ENCODE results near the gene GREB1. TPM values are rescaled to one million over a fixed set of nuclear protein-coding genes. Genes with fewer than 3 reads are reported as not detected.

The GREB1 gene
- polyA plus RNA-seq, 3 donors, result 10.2 to 16.2 (median 14.3) TPM

- DNase-seq, result no peak
These were observed 25.4 kb downstream of the GREB1 start for GRCh38 chr2:11559066-11559785.

DNA sequence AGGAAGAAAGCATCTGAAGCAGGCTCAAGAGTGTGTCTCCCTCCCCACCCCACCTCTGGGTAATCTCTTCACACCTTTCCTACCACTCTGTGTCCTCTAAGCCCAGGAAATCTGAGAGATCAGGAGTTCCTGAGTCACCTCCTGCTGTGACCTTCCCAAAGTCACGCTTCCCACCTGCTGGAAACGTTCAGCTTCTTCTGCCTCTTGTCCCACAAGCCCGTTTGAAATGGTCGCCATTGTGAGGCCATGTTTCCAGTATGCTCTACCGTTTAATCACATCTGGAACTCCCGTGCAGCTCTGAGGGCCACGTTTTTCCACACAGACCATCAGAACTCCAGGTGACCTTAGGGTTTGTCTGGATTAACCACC, 25.9 kb downstream of the GREB1 start:
- no peak for DNase-seq

GRCh38 chr2:11560806-11561205, 27.0 kb downstream of the GREB1 start:
- no peak for DNase-seq

GRCh38 chr2:11562011-11562410, 28.2 kb downstream of the GREB1 start:
- DNase-seq, result no peak

DNA sequence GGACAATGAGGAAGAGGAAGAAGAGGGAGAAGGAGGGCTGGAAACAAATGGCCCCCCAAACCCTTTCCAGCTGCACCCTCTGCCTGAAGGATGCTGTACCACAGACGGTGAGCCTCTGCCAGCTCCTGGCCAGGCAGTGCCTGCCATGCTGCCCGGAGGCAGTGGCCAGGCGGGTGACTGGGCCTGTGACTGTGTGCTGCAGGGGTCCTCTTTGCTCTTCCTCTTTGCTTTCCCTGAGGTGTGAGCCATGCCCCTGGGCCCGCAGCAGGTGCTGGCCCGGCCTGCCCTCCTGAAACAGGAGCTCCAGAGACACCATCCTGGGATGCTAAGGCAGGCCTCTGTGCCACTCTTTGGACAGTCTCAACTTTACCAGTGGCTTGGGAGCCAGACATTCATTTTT, 28.6 kb downstream of the GREB1 start:
- DNase-seq, result no peak

DNA sequence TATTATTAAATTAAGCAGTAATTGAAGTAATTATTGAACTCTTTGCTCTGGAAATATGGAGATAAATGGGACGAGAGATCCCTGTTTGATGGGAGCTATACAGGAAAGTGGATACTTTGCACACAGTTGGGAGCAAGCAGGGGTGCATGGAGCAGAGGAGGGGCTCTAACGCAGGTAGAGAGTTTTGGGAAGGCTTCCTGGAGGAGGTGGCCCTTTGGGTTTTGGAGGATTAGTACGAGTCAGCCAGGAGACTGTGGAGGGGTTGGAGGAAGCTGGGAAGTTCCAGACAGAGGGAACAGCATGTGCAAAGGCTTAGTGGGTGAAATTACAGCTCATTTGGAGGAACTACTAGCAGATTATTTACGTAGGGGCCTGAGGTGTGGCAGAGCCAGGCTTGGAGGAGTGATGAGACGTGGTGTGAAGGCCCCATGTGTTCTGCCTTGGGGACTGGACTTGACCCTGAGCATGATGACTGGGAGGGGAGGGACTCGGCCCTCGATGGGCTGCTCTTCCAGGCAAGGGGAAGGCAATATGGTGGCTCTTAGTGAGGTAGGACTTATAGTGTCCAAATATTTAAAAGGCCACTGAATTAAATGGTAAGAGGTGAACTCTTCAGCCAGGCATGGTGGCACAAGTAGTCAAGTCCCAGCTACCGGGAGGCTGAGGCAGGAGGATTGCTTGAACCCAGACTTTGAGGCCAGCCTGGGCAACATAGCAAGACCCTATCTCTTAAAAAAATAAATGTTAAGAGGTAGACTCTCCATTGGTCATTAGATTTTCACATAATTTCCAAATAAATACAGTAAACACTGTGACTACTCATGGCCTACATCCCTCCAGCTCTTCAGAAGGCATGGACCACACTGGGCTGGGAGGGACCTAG, 30.2 kb downstream of the GREB1 start:
- DNase-seq, result no peak

- DNase-seq, result no peak
These were observed 31.1 kb downstream of the GREB1 start for GRCh38 chr2:11564816-11565567.

- DNase-seq, result no peak
These were observed 32.5 kb downstream of the GREB1 start for GRCh38 chr2:11566383-11566782.

DNA sequence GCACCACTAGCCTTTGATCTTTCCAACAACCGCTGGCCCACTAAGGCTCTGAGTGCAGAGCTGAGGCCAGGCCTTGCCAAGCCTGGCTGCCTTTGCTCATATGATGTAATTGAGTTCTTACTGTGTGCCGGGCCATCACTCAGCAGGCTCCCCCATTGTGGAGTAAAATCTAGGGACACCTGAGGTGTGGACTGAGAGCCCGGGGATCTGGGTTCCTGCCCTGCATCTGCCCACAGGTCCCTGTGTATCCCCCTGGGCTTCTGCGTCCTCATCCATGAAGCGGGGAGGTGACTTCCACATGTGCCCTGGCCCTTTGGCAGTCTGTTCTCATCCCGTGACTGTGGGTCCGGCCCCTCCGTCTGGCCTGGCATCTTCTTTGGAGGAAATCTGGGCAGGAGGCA, 33.8 kb downstream of the GREB1 start:
- no peak for DNase-seq

- no peak for DNase-seq
These were observed 34.6 kb downstream of the GREB1 start for GRCh38 chr2:11568436-11568835.

DNA sequence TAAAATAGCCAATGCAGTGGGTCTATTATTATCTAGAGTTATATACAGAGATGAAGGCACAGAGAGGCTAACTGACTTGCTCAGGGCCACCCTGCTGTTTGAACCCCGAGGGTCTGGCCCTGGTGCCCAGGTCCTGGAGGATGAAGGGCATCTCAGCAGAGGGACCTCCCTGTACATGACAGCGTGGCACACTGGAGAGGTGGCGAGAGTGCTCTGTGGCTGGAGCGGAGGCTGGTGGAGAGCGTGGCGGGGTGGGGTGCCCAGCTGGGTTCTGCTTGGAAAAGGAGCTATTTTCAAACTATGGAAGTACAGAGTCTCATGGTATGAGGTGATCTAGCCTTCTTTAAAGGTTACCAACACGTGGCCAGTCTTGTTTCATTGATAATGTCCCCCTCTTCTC, 35.8 kb downstream of the GREB1 start:
- DNase-seq, result no peak

DNA sequence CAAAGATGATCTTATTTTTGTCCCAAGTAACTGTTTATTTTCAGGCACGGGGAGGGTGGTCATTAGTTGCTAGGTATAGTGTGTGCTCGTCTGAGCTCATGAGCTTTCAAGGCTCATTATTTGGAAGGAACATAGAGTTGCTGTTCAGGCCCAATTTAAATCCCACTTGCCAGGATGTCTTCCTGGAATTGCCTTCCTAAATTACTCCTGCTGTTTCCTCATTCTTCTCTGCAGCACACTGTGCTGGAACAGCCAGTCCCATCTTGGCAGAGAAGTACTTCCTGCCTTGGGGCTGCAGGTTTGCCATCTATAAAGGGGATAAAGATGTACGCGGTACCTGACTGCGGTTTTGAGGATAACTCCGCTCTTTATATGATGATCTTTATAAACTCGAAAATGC, 37.3 kb downstream of the GREB1 start:
- DNase-seq, result no peak

DNA sequence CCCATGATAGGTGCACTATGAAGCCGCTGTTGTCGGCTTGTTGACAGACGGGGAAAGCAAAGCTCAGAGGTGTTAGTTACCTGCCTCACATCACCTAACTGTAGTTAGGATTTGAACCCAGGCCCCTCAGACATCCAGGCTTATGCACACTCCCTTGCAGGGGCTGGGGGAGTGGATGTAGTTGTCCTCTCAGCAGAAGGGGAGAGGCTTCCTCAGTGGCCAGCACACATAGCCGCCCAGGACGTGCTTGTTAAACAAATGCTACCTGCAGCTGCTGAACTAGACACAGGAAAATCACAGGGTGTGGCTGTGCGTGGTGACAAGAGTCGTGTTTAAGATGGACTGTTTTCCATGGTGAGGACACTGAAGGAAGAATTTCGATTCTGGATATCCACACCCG, 39.2 kb downstream of the GREB1 start:
- no peak for DNase-seq

DNA sequence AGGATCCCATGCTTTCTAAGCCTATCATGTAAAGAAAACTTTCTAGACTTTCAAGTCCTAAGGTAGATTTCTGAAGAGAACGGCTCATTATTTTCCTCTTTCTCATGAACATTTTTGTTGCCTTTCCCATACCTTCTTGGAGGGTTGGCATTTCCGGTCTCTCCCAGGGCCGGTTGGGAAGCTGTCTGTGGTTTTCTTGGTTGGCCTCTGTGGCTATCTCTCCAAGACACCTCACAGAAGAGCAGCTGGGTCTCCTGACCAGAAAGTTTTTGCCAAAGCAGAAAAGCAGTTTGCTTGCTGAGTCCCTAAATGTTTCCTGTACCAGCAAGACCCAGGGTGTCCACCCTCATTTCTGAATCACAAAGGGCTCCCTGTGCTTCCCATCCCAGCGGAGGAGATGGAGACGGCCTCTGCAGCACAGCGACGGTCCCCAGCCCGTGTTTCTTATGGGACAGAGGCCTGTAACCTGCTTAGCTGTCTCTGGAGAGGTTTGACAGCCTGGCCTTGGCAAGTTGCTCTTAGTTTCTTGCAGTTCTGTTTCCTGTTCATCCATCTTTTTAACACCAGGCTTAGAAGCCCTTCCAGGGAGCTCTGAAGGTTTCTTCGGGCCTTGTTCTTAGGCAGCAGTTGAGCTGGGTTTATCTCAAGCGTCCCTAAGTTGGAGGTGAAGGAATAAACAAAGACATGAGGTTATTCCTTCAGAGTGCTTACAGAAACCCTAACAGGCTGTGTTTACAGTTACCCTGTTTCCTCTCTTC, 39.8 kb downstream of the GREB1 start:
- no peak for DNase-seq

DNA sequence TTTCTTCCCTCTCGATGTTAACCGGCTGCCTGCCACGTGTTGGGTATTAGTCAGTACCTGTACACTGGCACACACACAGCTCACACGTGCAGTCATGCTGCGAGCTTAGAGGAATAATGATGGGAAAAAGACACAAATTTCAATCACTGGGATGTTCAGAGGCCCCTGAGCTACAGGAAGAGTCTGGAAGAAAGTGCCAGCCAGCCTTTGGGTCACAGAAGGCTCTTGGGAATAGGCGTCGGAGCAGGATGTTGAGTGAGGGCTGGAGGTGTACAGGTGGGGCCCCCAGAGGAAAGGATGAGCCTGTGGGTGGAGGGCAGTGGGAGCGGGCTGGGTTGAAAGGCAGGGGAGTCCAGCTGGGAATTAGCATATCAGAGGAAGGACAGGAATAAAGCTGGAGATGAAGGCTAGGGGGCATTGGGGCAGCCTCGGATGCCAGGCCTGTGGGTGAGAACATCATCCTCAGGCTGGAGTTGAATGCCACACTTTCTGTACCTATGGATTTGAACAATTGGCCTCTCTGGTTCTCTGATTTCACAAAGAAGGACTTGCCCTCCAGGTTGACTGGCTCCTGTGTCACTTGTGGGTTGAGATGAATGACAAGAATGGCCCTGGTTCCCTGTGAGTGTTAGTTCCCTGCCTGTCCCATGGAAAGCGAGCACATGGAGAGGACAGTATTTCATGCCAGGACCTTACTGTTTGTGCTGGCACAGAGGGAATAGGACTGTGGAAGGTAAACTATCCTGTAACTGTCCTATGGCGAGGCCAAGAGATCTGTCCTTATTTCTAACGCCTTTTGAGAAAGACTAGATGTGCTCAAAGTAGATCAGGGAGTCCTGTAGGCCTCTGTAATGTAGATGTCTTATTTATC, 40.6 kb downstream of the GREB1 start:
- no peak for DNase-seq

DNA sequence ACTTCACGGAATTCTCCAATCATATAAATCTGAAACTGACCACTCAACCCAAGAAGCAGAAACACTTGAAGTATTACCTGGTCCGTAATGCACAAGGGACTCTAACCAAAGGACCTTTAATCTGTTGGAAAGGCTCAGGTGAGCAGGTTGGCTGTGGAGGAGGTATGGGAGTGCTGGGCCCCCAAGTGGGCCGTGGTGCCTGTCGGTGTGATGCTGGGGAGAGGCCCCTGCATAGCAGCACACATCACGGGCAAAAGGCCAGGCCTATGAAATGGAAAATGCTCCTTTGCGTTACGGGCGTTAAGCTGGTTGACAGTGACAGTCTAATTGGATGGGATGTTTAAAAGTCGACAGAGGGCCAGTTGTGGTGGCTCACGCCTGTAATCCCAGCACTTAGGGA, 42.6 kb downstream of the GREB1 start:
- no peak for DNase-seq

- no peak for DNase-seq
These were observed 43.4 kb downstream of the GREB1 start for GRCh38 chr2:11577101-11577883.

DNA sequence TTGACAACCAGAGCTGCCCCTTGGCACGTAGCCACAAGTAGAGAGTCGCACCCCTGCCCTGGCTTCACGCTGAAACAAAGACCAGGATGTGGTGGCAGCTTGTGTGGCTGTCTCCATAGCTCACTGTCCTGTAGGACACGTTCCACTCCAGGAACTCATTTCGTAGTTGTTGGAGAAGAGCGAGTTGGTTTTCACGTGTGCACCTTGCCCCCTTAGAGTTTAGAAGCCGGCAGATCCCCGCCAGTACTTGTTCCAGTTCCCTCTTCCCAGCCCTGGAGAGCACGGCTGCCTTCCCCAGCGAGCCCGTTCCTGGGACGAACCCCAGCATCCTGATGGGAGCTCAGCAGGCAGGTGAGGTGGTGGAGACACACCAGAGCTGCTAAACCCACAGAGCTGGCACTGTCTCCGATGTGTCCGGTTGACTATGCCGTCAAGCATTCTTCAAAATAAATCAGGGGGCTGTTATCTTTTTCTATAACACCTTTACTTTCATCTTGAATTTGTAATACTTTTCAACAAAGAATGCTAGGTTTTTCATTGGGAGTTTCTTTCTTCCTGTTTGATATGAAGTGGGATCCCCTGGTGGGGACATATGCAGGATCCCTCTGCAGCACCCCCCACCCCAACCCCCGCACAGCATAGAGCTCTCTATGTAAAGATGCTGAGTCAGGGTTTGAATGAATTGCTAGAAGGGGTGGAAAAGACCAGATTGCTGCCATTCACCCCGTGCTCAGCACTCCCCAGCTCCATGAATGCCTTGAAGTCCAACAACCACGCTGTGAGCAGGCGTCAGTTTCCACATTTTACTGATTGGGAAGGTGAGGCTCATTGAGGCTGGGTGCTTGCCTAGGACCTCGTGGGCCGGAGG, 44.5 kb downstream of the GREB1 start:
- no peak for DNase-seq

Measured in renal pelvis (tissue), 4 donors.